H1 (cell line): Measurements from ENCODE around the gene WBP1L.

ENCODE experiments used
- CTCF ChIP-seq, 3 experiments: IDR thresholded peaks; 1 replicate in 2 of 3; 2 replicates in 1 of 3; pipeline versions ENCODE4 v1.5.1 to v1.6.1; 2011; ENCODE audit warnings: low read length in 3 of 3, mild to moderate bottlenecking in 3 of 3, inconsistent platforms in 2 of 3, low read depth in 1 of 3, moderate library complexity in 1 of 3; ENCODE audit not compliant: insufficient read depth in 1 of 3; ENCODE audit errors: control extremely low read depth in 1 of 3
- NRF1 ChIP-seq: IDR thresholded peaks from 2 replicates; pipeline ENCODE4 v1.6.1; 2011; ENCODE audit warnings: mild to moderate bottlenecking, low read depth, low read length, improper control_type of control experiment
- SUZ12 ChIP-seq: fragments of 200-600 bp; sonication (generic); IDR thresholded peaks from 2 replicates; pipeline ENCODE4 v1.6.1; 2012; ENCODE audit warnings: mild to moderate bottlenecking, inconsistent platforms, low read length, moderate library complexity, mixed read lengths
- TAF1 ChIP-seq: IDR thresholded peaks from 2 replicates; pipeline ENCODE4 v1.6.1; 2011; ENCODE audit warnings: mild to moderate bottlenecking, low read depth, low read length
- YY1 ChIP-seq: IDR thresholded peaks from 2 replicates; pipeline ENCODE4 v1.6.1; 2011; ENCODE audit warnings: low read depth, mild to moderate bottlenecking, low read length
- TF ChIP-seq, protein P1 (sequence below): IDR thresholded peaks from 2 replicates; pipeline ENCODE4 v1.6.1; 2012; ENCODE audit warnings: inconsistent platforms

DNA sequence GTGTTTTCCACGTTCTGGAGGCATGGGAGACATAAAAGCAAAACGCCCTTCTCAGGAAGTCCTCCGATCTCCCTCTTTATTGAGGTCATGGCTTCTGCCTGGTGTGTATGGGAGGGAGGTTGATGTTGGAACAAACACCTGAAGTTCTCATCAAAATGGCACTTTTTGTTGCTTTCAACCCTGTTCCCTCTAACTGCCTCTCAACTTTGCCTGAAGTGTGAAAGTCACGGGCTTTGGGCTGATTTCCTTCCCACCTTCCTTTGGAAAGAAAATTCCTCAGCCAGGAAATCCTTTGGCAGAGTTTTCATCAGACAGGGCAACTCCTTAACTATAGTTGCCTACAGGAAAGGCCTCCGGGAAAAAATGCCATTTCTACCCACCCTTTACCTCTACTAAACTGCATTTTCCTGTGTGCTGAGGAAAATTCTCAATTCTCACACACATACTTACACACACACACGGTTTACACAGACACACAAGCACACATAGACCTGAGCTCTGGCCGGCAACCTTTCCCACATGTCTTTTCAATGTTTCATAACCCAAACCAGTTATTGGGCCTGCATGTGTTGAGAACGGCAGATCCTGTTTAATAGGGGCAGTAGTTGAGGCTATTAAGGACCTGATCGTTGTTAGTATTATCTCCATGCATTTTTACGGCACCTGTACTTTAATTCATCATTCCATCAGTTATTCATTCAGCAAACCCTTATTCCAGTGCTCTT lies 57.0 kb downstream of the WBP1L start:
- TF ChIP-seq, protein P1, sequence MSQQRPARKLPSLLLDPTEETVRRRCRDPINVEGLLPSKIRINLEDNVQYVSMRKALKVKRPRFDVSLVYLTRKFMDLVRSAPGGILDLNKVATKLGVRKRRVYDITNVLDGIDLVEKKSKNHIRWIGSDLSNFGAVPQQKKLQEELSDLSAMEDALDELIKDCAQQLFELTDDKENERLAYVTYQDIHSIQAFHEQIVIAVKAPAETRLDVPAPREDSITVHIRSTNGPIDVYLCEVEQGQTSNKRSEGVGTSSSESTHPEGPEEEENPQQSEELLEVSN = no peak
- TF ChIP-seq CTCF (IDR thresholded peaks at IDR 0.05; ENCODE audit: control extremely low read depth in 1 of 3, insufficient read depth in 1 of 3, low read depth in 1 of 3, low read length in 3 of 3) = no peak
- TF ChIP-seq SUZ12 = no peak
- TF ChIP-seq NRF1 = no peak
- TF ChIP-seq TAF1 = no peak
- no peak for TF ChIP-seq YY1
